Activated CD4-positive, alpha-beta T cell treated with anti-CD3 and anti-CD28 coated beads for 36 hours (primary cell): ENCODE measurements around the gene UGT1A3. TPM values are rescaled to one million over a fixed set of nuclear protein-coding genes. Genes with fewer than 3 reads are reported as not detected.
"Not testable (repeated sequence)": the region's sequence is repeated elsewhere in the genome, so short reads cannot be mapped to it uniquely, and the experiment has no call there.

Experiments
- ATAC-seq: fragments of 200-7000 bp; cut with Tn5 transposase; one replicate; pipeline ENCODE4 v1.10.0; 2021; ENCODE audit warnings: mild to moderate bottlenecking, moderate library complexity
- CTCF ChIA-PET: fragments of 350-600 bp; sonication (Branson Sonifier 250); formaldehyde crosslinking; loops from one replicate; lab custom pipeline; 2021; ENCODE audit warnings: antibody characterized with exemption; lab: Charles Lee
- POLR2A ChIA-PET: fragments of 350-600 bp; sonication (Branson Sonifier 250); formaldehyde crosslinking; loops from one replicate; lab custom pipeline; 2021; ENCODE audit warnings: antibody characterized with exemption, inconsistent platforms; lab: Charles Lee
- DNase-seq: peaks from one replicate; pipeline ENCODE4 v3.0.0-alpha.2; 2020
- H3K27ac Mint-ChIP-seq: one replicate; pipeline ENCODE4 v1.8.0; 2021; ENCODE audit warnings: mixed read lengths
- H3K27me3 Mint-ChIP-seq: one replicate; pipeline ENCODE4 v1.8.0; 2021; ENCODE audit warnings: mixed read lengths
- H3K36me3 Mint-ChIP-seq: one replicate; pipeline ENCODE4 v1.8.0; 2021; ENCODE audit warnings: low read depth, mixed read lengths
- H3K4me1 Mint-ChIP-seq: one replicate; pipeline ENCODE4 v1.8.0; 2021; ENCODE audit warnings: mixed read lengths
- H3K4me3 Mint-ChIP-seq: one replicate; pipeline ENCODE4 v1.8.0; 2021; ENCODE audit warnings: mild to moderate bottlenecking, moderate library complexity, mixed read lengths
- H3K9me3 Mint-ChIP-seq: one replicate; pipeline ENCODE4 v1.8.0; 2021; ENCODE audit warnings: low read depth, mixed read lengths
- intact Hi-C, 2 experiments: fragments of 100-400 bp; cut with DNase I in 1 of 2; cut with micrococcal nuclease in 1 of 2; formaldehyde crosslinking; loops; one replicate each; pipeline versions ENCODE4 v1.14.2 to v1.15.1; 2022 to 2024; cut with DNase I, micrococcal nuclease
- total RNA-seq, 2 experiments: library from RNA; stranded (reverse); gene quantifications; one replicate each; pipeline ENCODE4 v1.2.3, GENCODE V29; 2021

The UGT1A3 gene
- total RNA-seq, 2 experiments from 2014 or later = not detected

- ChIA-PET POLR2A (no interaction called here), CTCF (no interaction called here)
- H3K9me3 Mint-ChIP-seq = peaks cover 8% of the 10 kb centered on the region
- no peaks in the 10 kb centered on the region for H3K36me3 Mint-ChIP-seq
- H3K27ac Mint-ChIP-seq = no peak overlapping the region
- intact Hi-C loops = no loop called here
- H3K4me3 Mint-ChIP-seq = no peak overlapping the region
- DNase-seq = no peak
- peaks cover 22% of the 10 kb centered on the region for H3K27me3 Mint-ChIP-seq
- ATAC-seq = no peak
- no peaks in the 10 kb centered on the region for H3K4me1 Mint-ChIP-seq
Measured at GRCh38 chr2:233746475-233747282, 17.8 kb downstream of the UGT1A3 start.

GRCh38 chr2:233747283-233747544 is 18.4 kb downstream of the UGT1A3 start:
- ATAC-seq (no peak), DNase-seq (no peak)
- intact Hi-C loops = no loop called here
- no peak overlapping the region for H3K27ac Mint-ChIP-seq
- no peaks in the 10 kb centered on the region for H3K4me1 Mint-ChIP-seq
- H3K27me3 Mint-ChIP-seq = peaks cover 24% of the 10 kb centered on the region
- ChIA-PET POLR2A (no interaction called here), CTCF (no interaction called here)
- H3K9me3 Mint-ChIP-seq = peaks cover 8% of the 10 kb centered on the region
- no peaks in the 10 kb centered on the region for H3K36me3 Mint-ChIP-seq
- no peak overlapping the region for H3K4me3 Mint-ChIP-seq

- DNase-seq, H3K27ac Mint-ChIP-seq, H3K36me3 Mint-ChIP-seq, intact Hi-C loops, H3K4me3 Mint-ChIP-seq, ATAC-seq, H3K9me3 Mint-ChIP-seq, H3K4me1 Mint-ChIP-seq, POLR2A ChIA-PET: not testable (repeated sequence)
- CTCF ChIA-PET = interaction anchor here (0.7 kb wide), 1 partner anchor 58 kb away, joined by 3 read pairs; no protein-coding TSS in a partner anchor
- H3K27me3 Mint-ChIP-seq = peaks cover 24% of the 10 kb centered on the region
Measured at GRCh38 chr2:233750689-233751088, 21.8 kb downstream of the UGT1A3 start.

GRCh38 chr2:233751212-233752009 is 22.6 kb downstream of the UGT1A3 start:
- peaks cover 23% of the 10 kb centered on the region for H3K27me3 Mint-ChIP-seq
- ATAC-seq, H3K36me3 Mint-ChIP-seq, POLR2A ChIA-PET, H3K27ac Mint-ChIP-seq, H3K4me1 Mint-ChIP-seq, H3K4me3 Mint-ChIP-seq, DNase-seq, intact Hi-C loops, H3K9me3 Mint-ChIP-seq: not testable (repeated sequence)
- CTCF ChIA-PET = interaction anchor here (0.7 kb wide), 1 partner anchor 59 kb away, joined by 3 read pairs; no protein-coding TSS in a partner anchor

GRCh38 chr2:233754872-233755611 is 26.2 kb downstream of the UGT1A3 start:
- Mint-ChIP-seq H3K36me3 (no peaks in the 10 kb centered on the region), H3K27me3 (peaks cover 7% of the 10 kb centered on the region), H3K4me3 (no peak overlapping the region), H3K9me3 (peaks cover 4% of the 10 kb centered on the region), H3K4me1 (no peaks in the 10 kb centered on the region), H3K27ac (no peak overlapping the region)
- ATAC-seq (no peak), DNase-seq (no peak)
- ChIA-PET POLR2A (no interaction called here), CTCF (no interaction called here)
- intact Hi-C loops = no loop called here

- Mint-ChIP-seq H3K4me1 (no peaks in the 10 kb centered on the region), H3K27me3 (peaks cover 6% of the 10 kb centered on the region), H3K9me3 (peaks cover 1% of the 10 kb centered on the region), H3K36me3 (no peaks in the 10 kb centered on the region), H3K27ac (no peak overlapping the region), H3K4me3 (no peak overlapping the region)
- CTCF ChIA-PET = no interaction called here
- ATAC-seq (no peak), DNase-seq (no peak)
- POLR2A ChIA-PET = no interaction called here
- intact Hi-C loops = no loop called here
Measured at GRCh38 chr2:233756429-233757081, 27.7 kb downstream of the UGT1A3 start.

- Mint-ChIP-seq H3K27me3 (no peaks in the 10 kb centered on the region), H3K9me3 (no peaks in the 10 kb centered on the region), H3K27ac (no peak overlapping the region), H3K4me3 (no peak overlapping the region), H3K4me1 (no peaks in the 10 kb centered on the region), H3K36me3 (no peaks in the 10 kb centered on the region)
- ChIA-PET POLR2A (no interaction called here), CTCF (no interaction called here)
- DNase-seq = no peak
- intact Hi-C loops = no loop called here
- ATAC-seq = no peak
Measured at GRCh38 chr2:233758141-233758540, 29.3 kb downstream of the UGT1A3 start.

- Mint-ChIP-seq H3K27me3 (peaks cover 6% of the 10 kb centered on the region), H3K27ac (no peak overlapping the region), H3K36me3 (no peaks in the 10 kb centered on the region), H3K4me1 (no peaks in the 10 kb centered on the region), H3K9me3 (no peaks in the 10 kb centered on the region), H3K4me3 (no peak overlapping the region)
- intact Hi-C loops = no loop called here
- POLR2A ChIA-PET = no interaction called here
- ATAC-seq (no peak), DNase-seq (no peak)
- CTCF ChIA-PET = no interaction called here
Measured at GRCh38 chr2:233758849-233759248, 30.0 kb downstream of the UGT1A3 start.

- Mint-ChIP-seq H3K27ac (no peak within 1 kb of the TSS), H3K36me3 (no peaks in the 10 kb centered on the region), H3K4me1 (no peaks in the 10 kb centered on the region), H3K4me3 (no peak within 1 kb of the TSS), H3K9me3 (no peaks in the 10 kb centered on the region), H3K27me3 (peaks cover 9% of the 10 kb centered on the region)
- ATAC-seq (no peak), DNase-seq (no peak)
- intact Hi-C loops = no loop called here
- POLR2A ChIA-PET = no interaction called here
- CTCF ChIA-PET = no interaction called here
Measured at GRCh38 chr2:233760043-233760442, 31.2 kb downstream of the UGT1A3 start, which contains the start of gene UGT1A1. Gene UGT1A1 (plus strand): TSS chr2:233760270. CDS start chr2:233760288, 18 bp downstream.

GRCh38 chr2:233761040-233761769 is 32.4 kb downstream of the UGT1A3 start:
- peaks cover 13% of the 10 kb centered on the region for H3K27me3 Mint-ChIP-seq
- no peaks in the 10 kb centered on the region for H3K36me3 Mint-ChIP-seq
- no peak overlapping the region for H3K4me3 Mint-ChIP-seq
- CTCF ChIA-PET = no interaction called here
- H3K9me3 Mint-ChIP-seq = no peaks in the 10 kb centered on the region
- no peak overlapping the region for H3K27ac Mint-ChIP-seq
- H3K4me1 Mint-ChIP-seq = no peaks in the 10 kb centered on the region
- POLR2A ChIA-PET = no interaction called here
- no peak for DNase-seq
- no peak for ATAC-seq
- intact Hi-C loops = no loop called here

- Mint-ChIP-seq H3K9me3 (no peaks in the 10 kb centered on the region), H3K4me3 (no peak overlapping the region), H3K27me3 (peaks cover 19% of the 10 kb centered on the region), H3K36me3 (no peaks in the 10 kb centered on the region), H3K4me1 (no peaks in the 10 kb centered on the region), H3K27ac (no peak overlapping the region)
- intact Hi-C loops = no loop called here
- ATAC-seq = no peak
- ChIA-PET POLR2A (no interaction called here), CTCF (no interaction called here)
- no peak for DNase-seq
Measured at GRCh38 chr2:233764264-233764663, 35.4 kb downstream of the UGT1A3 start.
